ENCODE results near the gene TRIM9.
"Not testable (repeated sequence)": the region's sequence is repeated elsewhere in the genome, so short reads cannot be mapped to it uniquely, and the experiment has no call there.

TRIM9 gene

DNA sequence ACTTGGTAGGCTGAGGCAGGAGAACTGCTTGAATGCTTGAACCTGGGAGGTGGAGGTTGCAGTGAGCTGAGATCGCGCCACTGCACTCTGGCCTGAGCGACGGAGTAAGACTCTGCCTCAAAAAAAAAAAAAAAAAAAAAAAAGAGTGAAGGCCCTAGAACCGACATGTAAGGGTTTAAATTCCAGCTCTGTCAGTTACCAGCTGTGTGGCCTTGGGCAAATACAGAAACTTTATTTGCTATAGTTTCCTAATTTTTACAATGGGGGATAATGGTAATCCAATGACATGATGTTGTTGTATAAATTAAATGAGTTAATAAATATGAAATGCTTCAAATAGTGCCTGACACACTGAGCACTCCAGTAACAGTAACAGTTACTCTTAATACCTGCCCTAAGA lies 131.0 kb downstream of the TRIM9 start:
- no peak for DNase-seq (ENCODE audit: low spot score)

DNA sequence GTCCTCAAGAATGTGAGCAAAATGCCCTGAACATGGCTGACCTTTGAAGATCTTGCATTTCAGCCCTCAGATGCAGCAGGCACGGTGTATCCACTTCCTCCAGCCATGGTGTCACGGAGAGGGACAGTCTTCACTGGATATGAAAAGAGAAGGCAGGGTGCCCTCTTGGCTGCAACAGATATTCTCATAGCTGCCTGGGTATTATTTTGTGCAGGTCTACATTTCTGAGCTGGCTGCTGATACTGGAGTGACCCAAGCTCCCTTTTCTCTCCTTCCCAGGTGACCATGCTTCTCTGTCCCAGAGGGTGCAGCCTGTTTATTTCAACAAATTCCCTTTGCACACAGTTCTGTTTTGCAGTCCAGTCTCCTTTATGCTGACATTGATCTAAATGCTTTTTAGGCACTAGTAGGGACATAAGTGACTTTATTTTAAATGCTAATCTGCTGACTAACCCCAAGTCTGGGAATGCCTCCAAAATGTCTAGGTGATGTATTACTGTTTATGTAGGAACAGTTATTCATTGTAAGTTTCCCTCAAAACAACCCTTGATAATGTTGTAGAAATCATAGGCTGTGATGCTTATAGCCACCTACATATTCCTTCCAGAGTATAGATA lies 133.2 kb downstream of the TRIM9 start:
- no peak for DNase-seq (ENCODE audit: low spot score)

DNA sequence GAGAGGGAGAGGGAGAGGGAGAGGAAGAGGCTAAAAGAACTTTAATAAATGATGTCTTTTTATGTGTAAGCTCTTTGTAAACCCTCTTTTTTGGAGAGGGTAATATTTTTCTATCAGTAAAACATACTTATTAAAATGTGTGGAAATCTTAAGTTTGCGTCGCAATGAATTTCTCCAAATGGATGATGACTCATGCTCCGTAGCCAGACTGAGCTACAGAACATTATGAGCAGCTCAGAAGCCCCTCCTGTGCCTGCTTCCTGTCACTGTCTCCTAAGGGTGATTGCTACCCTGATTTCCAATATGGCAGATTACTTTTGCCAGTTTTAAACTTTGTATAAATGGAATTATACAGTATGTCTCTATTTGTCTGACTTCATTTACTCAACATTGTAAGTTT lies 137.6 kb downstream of the TRIM9 start:
- DNase-seq (ENCODE audit: low spot score), result no peak

DNA sequence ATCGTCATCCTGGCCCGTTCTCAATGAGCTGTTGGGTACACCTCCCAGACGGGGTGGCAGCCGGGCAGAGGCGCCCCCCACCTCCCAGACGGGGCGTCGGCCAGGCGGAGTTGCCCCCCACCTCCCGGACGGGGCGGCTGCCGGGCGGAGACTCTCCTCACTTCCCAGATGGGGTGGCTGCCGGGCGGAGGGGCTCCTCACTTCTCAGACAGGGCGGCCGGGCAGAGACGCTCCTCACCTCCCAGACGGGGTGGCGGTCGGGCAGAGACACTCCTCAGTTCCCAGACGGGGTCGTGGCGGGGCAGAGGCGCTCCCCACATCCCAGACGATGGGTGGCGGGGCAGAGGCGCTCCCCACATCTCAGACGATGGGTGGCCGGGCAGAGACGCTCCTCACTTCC lies 138.5 kb downstream of the TRIM9 start:
- not testable (repeated sequence) for DNase-seq (ENCODE audit: low spot score)

DNA sequence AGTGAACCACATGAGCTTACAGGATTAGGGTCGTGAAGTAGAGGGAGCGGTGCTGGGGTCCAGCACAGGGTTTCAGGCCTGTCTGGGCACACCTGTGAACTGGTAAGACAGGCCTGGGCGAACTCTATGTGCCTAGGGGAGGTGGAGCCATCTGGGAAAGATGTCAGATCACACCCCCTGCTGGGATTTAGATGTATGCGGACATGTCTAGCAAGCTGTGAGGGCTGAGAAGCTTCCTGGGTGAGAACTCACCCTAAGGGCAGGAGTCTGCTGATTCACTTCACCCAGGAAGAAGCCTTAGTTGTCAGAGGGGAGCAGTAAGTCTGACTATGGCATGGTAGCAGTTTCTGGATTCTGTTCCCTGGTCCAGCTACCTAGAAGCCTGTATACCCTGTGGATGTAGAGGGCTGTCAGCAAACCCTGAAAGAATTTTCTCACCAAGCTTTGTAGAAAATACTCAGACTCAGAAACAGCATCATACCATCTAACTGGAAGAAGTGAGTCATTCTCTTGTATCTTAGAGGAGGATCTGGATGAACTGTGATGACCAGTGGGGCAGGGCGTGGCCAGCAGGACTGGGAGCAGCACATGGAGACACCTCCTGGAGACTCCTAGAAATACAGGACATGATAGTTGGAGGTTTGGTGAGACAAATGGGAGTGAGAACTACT lies 139.4 kb downstream of the TRIM9 start:
- peak; percentile 64 for DNase-seq (ENCODE audit: low spot score)

DNA sequence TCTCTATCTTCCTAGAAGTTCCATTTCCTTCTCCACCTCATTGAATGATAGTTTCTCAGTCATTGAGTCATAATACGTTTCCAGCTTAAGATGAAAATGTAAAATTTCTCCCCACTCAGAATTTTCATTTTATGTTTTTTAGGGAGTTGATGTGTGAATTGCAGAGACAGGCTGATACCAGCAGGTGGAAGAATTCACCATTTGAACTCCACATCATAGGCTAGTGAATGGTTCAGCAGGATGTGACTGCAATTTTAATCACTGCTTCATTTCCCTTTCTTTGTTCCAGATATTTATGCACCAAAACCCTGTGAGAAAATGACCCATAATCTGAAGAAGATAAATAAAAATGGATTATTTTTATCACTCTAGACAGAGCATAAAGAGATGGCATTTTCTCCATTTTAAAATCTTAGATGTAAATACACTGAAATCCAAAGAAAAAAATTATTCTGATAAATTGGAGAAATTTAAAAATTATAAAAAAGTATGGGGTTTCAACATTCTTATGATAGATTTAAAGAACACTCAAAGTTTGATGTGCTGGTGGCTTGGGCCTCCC lies 140.0 kb downstream of the TRIM9 start:
- DNase-seq (ENCODE audit: low spot score), result peak; percentile 56

DNA sequence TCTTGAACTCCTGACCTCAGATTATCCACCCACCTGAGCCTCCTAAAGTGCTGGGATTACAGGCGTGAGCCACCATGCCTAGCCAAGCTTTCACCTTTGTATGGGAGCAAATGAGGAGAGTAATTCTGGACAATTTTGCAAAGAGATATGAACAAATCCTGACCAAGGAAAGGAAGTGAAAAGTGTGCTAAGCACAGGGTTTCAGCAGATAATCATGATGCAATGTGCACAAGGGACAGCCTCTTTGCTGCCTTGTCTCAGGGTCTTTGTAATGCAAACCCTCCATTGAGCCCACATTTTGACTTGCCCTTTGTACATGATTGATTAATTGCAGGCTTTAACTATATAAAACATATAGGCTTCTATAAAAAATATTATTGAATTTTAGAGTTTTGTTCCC lies 141.4 kb downstream of the TRIM9 start:
- no peak for DNase-seq (ENCODE audit: low spot score)

DNA sequence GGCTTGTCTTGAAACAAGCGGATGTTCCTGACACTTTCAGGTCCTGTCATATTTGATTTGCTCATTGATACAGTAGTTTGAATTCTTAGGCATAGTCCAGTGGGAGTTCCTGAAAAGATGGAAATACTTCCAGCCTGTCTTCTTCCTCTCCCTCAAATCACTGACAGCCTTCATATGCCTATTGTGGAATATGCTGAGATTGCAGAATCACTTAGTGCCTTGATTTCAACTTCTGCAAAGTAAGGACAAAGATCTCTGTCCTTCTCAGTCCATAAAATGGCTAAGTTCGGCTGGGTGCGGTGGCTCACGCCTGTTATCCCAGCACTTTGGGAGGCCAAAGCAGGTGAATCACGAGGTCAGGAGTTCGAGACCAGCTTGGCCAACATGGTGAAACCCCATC lies 143.9 kb downstream of the TRIM9 start:
- DNase-seq (ENCODE audit: low spot score), result no peak

DNA sequence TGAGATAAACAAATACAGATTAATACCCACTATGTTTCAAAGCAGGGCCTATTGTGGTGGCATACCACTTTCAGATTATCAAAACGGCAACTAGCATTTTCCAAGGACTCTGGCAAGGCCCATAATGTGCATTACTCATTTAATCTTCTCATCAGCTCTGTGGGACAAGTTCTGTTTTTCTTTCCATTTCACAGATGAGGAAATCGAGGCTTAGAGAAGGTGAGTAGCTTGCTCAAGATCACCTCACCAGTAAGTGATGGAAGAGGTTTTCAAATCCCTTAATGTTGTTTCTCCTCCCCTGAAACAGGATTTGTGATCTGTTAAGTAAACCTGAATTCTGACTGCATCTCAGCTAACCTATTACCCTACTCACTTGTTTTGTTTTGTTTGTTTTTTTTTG lies 146.7 kb downstream of the TRIM9 start:
- no peak for DNase-seq (ENCODE audit: low spot score)

DNA sequence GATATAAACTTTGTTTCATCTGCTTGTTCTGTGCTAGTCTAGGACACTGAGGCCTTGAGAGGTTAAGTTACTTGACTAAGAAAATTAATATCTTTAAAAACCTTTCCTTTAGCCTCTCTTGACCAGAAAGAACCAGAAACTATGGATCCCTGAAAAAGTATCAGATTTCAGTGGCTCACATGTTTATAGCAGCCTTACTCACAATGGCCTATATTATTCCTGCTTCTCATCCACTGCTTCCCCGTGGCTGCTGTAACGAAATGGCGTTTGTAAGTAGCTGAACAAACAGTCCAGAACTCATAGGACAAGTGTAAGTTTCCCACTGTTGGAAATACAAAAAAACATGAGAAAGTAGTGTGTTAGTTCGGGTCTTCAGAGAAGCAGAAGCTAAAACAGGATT lies 147.5 kb downstream of the TRIM9 start:
- peak; percentile 30 for DNase-seq (ENCODE audit: low spot score)

DNA sequence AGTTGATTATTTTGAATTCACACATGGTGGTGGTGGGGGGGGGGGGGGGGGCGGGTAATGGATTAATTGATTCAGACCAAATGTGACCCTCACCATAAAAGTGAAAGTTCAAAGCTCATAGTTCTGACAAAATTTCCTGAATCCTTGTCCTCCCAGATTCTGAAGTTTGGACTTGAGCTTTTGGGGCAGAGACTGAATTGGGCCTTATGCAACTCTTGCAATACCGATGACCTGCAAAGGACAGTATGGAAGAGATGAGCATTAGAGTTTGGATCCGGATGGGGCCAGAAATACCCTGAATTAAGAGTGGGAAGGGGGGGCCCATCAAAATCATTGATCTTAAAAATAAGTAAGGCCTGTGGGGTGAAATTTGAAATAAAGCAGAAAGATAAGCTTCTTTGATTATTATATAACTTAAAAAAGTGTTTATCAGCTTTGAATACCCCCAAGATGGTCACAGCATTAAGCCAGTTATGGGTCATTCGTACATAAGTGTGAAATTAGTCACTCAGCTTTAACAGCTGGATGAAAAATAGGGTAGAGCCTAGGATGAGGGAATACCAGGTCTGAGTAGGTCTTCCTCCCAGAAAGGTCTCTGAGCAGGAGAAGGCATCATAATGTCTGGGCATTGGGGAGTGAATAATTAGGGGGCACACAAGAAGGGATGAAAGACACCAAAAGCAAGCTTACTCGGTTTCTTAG lies 148.5 kb downstream of the TRIM9 start:
- no peak for DNase-seq (ENCODE audit: low spot score)

DNA sequence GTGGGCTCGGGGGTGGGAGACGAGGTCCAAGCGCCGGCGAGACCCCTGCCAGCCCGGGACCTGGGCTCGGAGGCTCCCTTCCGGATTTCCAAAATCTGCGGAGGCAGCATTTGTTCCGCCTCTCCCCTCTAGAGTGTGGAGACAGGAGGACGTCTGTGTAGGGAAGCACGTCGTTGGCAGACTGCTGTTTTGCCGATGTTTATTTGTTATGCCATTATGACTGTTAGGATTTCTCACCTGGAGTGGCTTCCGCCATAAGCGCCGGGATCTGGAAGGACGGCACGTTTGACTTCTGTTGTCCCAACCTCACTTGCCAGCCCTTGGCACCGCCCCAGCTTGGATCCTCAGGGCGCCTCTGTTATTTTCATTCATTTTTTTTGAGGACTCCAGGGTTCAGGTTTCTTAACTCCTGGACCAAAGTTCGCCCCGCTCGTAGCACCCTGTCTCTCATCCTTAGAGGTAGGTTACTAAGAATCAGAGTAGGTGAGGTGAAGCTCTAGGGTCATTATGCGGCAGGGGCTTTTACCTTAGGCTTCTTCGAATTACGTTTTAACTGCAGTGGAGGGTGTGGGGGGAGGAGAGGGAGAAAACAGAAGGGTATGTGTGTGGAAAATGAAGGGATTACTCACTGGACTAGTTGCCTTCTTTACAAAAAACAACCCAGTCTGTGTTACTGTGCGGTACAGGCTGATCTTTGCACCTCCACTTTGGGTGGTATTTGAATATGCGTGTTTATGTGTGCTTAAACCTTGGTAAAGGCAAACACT lies 150.1 kb downstream of the TRIM9 start:
- DNase-seq (ENCODE audit: low spot score), result peak; percentile 35

DNA sequence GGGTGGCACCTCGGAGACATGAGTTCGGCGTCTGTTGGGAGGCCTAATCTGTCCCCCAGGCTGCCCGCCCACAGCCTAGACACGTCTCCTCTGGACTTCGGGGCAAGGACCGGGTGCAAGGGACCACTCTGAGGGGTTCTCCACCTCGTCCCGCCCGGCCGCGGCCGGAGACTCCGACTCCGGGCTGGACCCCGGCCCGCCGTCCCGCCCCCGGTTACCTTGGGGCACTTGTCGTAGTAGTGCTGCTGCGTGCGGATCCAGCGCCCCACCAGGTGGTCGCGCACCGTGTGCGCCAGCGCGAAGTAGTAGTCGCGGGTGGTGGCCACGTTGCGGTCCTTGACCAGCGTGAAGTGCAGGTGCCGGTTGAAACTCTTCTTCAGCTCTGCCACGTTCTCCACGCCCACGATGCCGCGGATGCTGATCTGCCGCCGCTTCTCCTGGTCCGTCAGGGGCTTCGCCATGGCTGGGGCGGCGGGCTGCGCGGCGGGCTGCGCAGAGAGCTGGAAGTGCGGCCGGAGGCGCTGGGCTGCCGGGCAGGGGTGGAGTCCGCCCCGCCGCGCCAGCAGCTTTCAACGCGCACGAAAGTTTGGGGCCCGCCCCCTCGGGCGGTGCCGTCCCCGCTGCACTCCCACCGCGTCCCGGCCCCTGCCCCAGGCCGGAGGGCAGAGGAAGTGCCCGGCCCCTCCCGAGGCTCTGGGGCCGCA lies 150.8 kb downstream of the TRIM9 start, which contains the start of gene PYGL:
Gene PYGL (minus strand): TSS at position 541 of the 704 bp plus-strand sequence. CDS start 80 bp downstream, at position 461.
- DNase-seq (ENCODE audit: low spot score), result peak; percentile 68

DNA sequence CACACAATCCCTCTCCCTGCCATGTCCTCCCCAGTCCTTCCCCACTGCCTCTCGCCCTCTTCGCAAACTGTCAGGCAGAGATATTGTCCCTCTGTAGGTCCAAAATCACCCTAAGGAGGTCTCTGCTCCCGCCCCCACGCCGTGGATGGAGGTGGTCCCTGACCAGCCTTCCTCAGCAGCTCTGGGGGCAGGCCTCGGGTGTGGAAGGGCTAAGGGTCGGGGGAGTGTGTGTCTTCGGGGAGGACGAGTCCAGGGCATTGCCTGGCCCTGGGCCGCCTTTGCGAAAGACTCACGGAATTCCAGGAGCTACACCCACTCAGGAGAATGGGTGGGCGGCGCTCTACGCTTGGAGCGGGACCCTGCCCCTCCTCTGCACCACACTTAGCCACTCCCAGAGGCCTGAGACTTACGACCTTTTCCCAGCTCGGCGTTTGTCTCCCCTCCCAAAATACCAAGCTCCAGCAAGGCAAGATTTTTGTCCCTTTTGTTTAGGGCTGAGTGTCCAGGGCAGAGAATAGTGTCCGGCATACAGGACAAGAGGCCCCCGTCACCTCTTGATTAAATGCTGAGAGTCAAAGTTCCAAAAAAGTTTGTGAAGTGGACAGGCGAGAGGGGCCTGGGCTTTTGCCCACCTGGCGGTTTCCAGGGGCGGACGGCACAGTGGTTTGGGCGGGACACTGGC lies 151.5 kb downstream of the TRIM9 start:
- DNase-seq (ENCODE audit: low spot score), result peak; percentile 65

DNA sequence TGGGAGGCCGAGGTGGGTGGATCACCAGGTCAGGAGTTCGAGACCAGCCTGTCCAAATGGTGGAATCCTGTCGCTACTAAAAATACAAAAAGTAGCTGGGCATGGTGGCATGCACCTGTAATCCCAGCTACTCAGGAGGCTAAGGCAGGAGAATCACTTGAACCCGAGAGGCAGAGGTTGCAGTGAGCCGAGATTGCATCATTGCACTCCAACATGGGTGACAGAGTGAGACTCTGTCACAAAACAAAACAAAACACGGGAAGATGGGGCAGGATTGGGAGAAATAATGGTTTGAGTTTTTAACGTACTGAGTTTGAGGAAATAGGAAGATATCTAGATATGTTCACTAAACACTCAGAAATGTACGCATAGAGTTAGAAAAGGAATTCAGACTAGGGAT lies 153.3 kb downstream of the TRIM9 start:
- not testable (repeated sequence) for DNase-seq (ENCODE audit: low spot score)

DNA sequence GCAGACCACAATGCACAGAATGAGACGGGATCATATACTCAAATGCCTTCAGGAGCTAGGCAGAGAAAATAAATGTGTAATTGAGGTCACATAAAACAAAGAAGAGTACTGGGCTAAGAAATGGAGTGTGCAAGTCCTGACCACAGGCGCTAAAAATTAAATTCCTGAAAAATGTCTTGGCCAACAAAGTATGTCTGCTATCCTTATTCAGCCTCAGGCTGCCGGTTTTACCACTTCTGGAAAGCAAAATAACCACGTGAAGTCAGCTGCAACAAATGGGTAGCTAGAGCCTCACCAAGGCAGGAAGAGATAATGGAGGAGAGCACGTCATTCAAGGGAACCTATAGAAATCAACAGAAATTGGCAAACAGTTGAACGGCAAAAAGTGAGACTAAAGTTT lies 153.8 kb downstream of the TRIM9 start:
- no peak for DNase-seq (ENCODE audit: low spot score)

DNA sequence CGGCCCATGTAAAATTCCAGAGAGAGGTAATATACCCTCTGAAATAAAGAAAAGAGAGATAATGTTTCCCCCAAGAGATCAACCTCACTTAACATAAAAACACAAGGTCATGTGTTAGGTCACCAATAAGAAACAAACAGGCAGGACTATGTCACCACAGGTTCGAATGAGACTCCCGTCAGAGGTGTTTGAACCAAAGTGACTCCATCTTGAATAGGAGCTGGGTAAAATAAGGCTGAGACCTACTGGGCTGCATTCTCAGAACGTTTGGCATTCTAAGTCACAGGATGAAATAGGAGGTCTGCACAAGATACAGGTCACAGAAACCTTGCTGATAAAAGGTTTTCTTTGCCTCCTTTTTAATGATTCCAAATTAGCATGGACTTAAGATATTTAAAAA lies 157.1 kb downstream of the TRIM9 start:
- no peak for DNase-seq (ENCODE audit: low spot score)

DNA sequence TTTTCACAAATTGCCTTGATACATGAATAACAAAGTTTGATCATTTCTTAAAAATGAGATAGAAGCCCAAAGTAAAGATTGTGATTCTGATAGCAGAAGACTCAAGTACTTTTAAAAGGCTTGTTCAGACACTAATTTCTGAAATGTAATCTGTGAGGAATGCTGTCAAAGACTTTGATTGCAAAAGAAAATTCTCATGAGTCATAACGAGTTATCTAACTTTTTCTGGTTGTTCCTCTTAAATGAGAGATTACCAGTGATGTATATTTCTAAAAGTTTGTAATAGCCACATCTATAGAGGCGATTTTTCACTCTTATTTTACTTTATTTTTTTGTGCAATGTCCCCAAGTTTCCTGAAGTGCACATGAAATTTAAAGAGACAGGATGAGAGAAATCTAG lies 157.6 kb downstream of the TRIM9 start:
- DNase-seq (ENCODE audit: low spot score), result no peak

DNA sequence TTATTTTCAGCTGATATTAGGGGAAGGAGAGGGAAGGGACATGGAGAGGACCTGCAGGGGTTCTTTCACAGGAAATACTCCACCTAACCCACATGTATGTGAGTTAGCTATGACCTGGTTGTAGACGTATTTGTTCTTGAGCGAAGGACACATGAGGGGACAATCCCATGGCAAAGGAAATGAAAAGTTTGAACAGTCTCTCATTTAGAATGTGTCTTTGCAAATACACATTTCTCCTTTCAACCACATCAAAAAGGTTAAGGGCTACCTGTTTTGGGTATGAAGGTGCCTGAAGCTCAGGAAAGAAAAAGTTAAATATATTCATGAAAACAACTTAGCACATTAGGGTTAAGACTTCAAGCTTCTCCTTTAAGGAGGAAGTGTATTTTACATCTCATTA lies 158.0 kb downstream of the TRIM9 start:
- DNase-seq (ENCODE audit: low spot score), result no peak

DNA sequence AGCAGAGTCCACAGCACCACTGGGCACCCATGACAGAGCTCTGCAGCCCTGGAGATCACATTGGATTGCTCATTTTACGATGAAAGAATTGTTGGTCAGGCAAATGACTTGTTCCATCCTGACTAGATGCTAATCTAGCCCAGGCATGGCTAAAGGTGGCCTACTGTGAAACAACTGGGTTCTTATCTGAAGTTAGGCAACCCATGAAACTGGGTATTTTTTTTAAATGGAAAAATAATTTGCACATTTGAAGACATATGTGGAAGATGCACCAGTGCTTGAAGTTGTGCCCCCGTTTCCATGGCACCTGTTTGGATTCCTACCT lies 158.9 kb downstream of the TRIM9 start:
- DNase-seq (ENCODE audit: low spot score), result no peak

All from HuH-7 (cell line).